Esophagus (tissue), 2 donors: ENCODE measurements around the gene SPO11. TPM values are rescaled to one million over a fixed set of nuclear protein-coding genes. Genes with fewer than 3 reads are reported as not detected.

Experiments used
- H3K27ac ChIP-seq, 2 donors: one replicate each; pipeline ENCODE4 v1.5.1; 2013; ENCODE audit warnings: low read depth in 2 of 2, mild to moderate bottlenecking in 2 of 2, inconsistent platforms in 1 of 2, low read length in 1 of 2, moderate library complexity in 1 of 2
- H3K27me3 ChIP-seq, 2 donors: one replicate each; pipeline ENCODE4 v1.6.1; 2013; ENCODE audit warnings: low read length in 2 of 2, control low read depth in 1 of 2, mild to moderate bottlenecking in 1 of 2; ENCODE audit not compliant: insufficient read depth in 2 of 2, control insufficient read depth in 1 of 2
- H3K36me3 ChIP-seq, 2 donors: one replicate each; pipeline ENCODE4 v1.6.1; 2013; ENCODE audit warnings: low read length in 1 of 2; ENCODE audit not compliant: control insufficient read depth in 2 of 2, insufficient read depth in 2 of 2
- H3K4me1 ChIP-seq, 2 donors: one replicate each; pipeline ENCODE4 v1.6.1; 2013; ENCODE audit warnings: low read length in 1 of 2; ENCODE audit not compliant: control insufficient read depth in 2 of 2, insufficient read depth in 2 of 2
- H3K4me3 ChIP-seq, 2 donors: one replicate each; pipeline ENCODE4 v1.5.1; 2013; ENCODE audit warnings: low read length in 2 of 2, mild to moderate bottlenecking in 2 of 2, low read depth in 1 of 2, moderate library complexity in 1 of 2
- H3K9me3 ChIP-seq, 2 donors: one replicate each; pipeline ENCODE4 v1.6.1; 2013; ENCODE audit warnings: mild to moderate bottlenecking in 2 of 2, low read depth in 1 of 2, low read length in 1 of 2, moderate library complexity in 1 of 2; ENCODE audit not compliant: control insufficient read depth in 2 of 2, insufficient read depth in 1 of 2
- WGBS, 2 donors: extraction: QIAGEN DNeasy Blood & Tissue Kit; methylation state at CpG; one replicate each; pipeline ENCODE4 v1.1.7; 2013; 5-methylcytosine and 5-hydroxymethylcytosine counted together
- polyA plus RNA-seq, 2 donors: library from polyadenylated mRNA; stranded (reverse); fragments of 200-250 nt; gene quantifications; one replicate each; pipeline ENCODE4 v1.2.3, GENCODE V29; 2013
- donor health status: healthy with polysubstance abuse.
- donor health status: Bipolar disorder and iron deficiency.

SPO11 gene
- polyA plus RNA-seq, 2 donors, result not detected

- Histone ChIP-seq H3K27me3 (no peaks in the 10 kb centered on the region), H3K4me3 (no peak overlapping the region), H3K4me1 (peaks cover 7% of the 10 kb centered on the region in 2 donors), H3K9me3 (no peaks in the 10 kb centered on the region), H3K36me3 (peaks cover 0 to 4% of the 10 kb centered on the region in 2 donors), H3K27ac (no peak overlapping the region)
- WGBS, 2 donors, result 92 to 96% methylated on average over 6 of the region's 6 CpGs
Measured at GRCh38 chr20:57385940-57386339, 56.3 kb downstream of the SPO11 start.

- Histone ChIP-seq H3K4me1 (peaks cover 7% of the 10 kb centered on the region in 2 donors), H3K4me3 (no peak overlapping the region), H3K9me3 (no peaks in the 10 kb centered on the region), H3K27ac (no peak overlapping the region), H3K27me3 (no peaks in the 10 kb centered on the region), H3K36me3 (peaks cover 0 to 4% of the 10 kb centered on the region in 2 donors)
- 93 to 96% methylated on average over 4 of the region's 4 CpGs for WGBS, 2 donors
Measured at GRCh38 chr20:57386762-57387161, 57.2 kb downstream of the SPO11 start.

- no peak overlapping the region for H3K27ac ChIP-seq
- 89 to 93% methylated on average over 8 of the region's 8 CpGs for WGBS, 2 donors
- H3K27me3 ChIP-seq, result no peaks in the 10 kb centered on the region
- H3K9me3 ChIP-seq, result no peaks in the 10 kb centered on the region
- peaks cover 0 to 4% of the 10 kb centered on the region in 2 donors for H3K36me3 ChIP-seq
- no peak overlapping the region for H3K4me3 ChIP-seq
- peaks cover 7 to 8% of the 10 kb centered on the region in 2 donors for H3K4me1 ChIP-seq
Measured at GRCh38 chr20:57387463-57387862, 57.9 kb downstream of the SPO11 start.

DNA sequence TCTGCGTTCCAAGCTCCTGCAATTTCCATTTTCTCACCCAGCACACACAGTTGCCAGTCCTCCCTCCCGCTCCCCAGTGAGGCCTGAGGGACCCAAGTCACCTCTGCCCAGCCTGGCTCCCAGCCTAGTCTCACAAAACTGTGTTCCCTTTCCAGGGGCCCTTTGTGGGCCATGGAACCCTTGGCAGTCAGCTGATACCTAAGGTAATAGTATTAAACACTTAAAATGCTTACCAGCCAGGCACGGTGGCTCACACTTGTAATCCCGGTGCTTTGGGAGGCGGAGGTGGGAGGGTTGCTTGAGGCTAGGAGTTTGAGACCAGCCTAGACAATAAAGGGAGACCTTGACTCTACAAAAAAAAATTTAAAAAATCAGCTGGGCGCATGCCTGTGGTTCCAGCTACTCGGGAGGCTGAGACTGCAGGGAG is 58.4 kb downstream of the SPO11 start:
- WGBS, 2 donors, result 73 to 79% methylated on average over 7 of the region's 7 CpGs
- H3K4me1 ChIP-seq, result peaks cover 7 to 11% of the 10 kb centered on the region in 2 donors
- no peak overlapping the region for H3K4me3 ChIP-seq
- no peaks in the 10 kb centered on the region for H3K9me3 ChIP-seq
- no peak overlapping the region for H3K27ac ChIP-seq
- peaks cover 2 to 4% of the 10 kb centered on the region in 2 donors for H3K36me3 ChIP-seq
- H3K27me3 ChIP-seq, result no peaks in the 10 kb centered on the region

DNA sequence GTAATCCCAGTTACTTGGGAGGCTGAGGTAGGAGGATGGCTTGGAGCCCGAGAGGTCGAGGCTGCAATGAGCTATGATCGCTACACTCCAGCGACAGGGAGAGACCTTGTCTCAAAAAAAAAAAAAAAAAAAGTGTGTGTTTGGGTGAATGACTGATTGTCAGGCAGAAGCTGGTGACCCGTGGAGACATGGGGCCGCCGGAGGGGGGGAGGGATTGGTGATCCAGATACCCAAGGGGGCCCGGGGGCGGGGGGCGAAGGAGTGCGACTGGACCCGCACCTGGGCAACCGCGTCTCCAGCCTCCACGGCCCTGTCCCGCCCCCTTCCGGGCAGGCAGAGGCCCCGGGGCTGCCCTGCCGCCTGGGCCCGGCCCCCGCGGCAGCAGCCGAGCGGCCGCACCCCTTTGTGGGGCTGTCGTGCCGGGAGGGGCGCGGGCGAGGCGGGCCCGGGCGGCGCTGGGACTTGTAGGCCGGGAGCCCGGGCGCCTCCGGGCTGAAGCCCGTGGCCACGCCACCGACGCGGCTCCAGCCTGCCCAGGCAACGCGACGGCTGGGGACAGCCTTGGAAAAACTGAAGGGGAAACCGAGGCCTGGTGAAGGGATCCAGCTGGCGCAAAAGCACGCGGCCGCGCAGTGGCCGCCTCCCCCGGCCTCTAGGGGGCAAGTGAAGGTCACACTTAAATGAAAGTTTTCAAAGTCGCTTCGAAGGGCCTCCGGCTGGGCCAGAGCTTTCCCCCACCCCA is 59.5 kb downstream of the SPO11 start:
- Histone ChIP-seq H3K36me3 (peaks cover 6% of the 10 kb centered on the region in 2 donors), H3K27me3 (no peaks in the 10 kb centered on the region), H3K4me3 (peak overlapping the region; percentile 28 to 35), H3K27ac (peak overlapping the region; percentile 68 to 79), H3K4me1 (peaks cover 7 to 21% of the 10 kb centered on the region in 2 donors), H3K9me3 (no peaks in the 10 kb centered on the region)
- WGBS, 2 donors, result 5 to 6% methylated on average over 39 to 57 of the region's 57 CpGs

- Histone ChIP-seq H3K27me3 (no peaks in the 10 kb centered on the region), H3K9me3 (no peaks in the 10 kb centered on the region), H3K27ac (peak overlapping the region; percentile 68 to 79), H3K4me1 (peaks cover 7 to 21% of the 10 kb centered on the region in 2 donors), H3K36me3 (peaks cover 3 to 6% of the 10 kb centered on the region in 2 donors), H3K4me3 (peak overlapping the region; percentile 28 to 35)
- WGBS, 2 donors, result 38 to 42% methylated on average over 46 to 52 of the region's 52 CpGs
Measured at GRCh38 chr20:57389695-57390603, 60.3 kb downstream of the SPO11 start.

DNA sequence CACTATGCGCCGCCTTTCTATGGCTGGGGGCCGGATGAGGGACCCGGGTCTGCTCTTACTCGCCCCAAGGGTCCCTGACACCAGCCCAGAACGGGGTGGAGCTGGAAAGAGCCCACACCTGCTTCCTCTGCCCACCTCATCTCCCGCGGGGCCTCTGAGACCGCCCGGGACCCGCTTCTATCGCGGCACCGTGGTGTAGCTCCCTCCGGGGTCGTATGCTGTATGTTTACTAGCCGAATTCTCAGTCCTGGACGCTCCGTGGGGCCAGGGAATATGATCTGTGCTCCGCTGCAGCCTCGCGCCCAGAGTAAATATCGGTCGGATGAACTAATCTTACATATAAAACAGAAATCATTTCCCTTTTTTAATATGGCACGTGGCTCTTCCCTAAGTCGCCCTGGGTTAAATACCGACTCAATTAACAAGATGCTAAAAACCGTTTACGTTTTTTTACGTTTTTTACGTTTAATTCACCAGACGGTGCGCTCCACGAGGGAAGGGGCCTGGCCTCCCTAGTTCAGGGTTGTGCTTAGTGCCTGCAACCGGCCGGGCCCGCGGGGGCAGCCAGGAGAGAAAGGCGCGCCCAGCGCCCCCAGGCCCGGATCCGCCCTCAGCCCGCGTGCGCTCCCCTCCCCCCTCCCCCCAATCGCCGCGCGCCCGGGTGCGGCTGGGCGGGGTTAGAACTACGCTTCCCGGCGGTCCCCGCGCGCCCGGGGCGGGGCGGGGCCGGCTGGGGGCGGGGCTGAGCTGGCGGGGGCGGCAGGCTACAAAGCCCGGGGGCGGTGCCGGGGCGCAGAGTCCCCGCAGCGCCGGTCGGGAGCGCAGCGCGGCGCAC is 61.2 kb downstream of the SPO11 start, which contains the start of gene RBM38:
Gene RBM38 (plus strand): TSS at position 793 of the 835 bp plus-strand sequence. CDS start 186 bp downstream, outside the sequence.
- 21 to 24% methylated on average over 71 to 78 of the region's 78 CpGs for WGBS, 2 donors
- H3K36me3 ChIP-seq, result peaks cover 5 to 6% of the 10 kb centered on the region in 2 donors
- H3K27ac ChIP-seq, result peak within 1 kb of the TSS; percentile 80 to 85
- no peaks in the 10 kb centered on the region for H3K9me3 ChIP-seq
- H3K4me3 ChIP-seq, result peak within 1 kb of the TSS; percentile 64 to 80
- peaks cover 5 to 21% of the 10 kb centered on the region in 2 donors for H3K4me1 ChIP-seq
- no peaks in the 10 kb centered on the region for H3K27me3 ChIP-seq

DNA sequence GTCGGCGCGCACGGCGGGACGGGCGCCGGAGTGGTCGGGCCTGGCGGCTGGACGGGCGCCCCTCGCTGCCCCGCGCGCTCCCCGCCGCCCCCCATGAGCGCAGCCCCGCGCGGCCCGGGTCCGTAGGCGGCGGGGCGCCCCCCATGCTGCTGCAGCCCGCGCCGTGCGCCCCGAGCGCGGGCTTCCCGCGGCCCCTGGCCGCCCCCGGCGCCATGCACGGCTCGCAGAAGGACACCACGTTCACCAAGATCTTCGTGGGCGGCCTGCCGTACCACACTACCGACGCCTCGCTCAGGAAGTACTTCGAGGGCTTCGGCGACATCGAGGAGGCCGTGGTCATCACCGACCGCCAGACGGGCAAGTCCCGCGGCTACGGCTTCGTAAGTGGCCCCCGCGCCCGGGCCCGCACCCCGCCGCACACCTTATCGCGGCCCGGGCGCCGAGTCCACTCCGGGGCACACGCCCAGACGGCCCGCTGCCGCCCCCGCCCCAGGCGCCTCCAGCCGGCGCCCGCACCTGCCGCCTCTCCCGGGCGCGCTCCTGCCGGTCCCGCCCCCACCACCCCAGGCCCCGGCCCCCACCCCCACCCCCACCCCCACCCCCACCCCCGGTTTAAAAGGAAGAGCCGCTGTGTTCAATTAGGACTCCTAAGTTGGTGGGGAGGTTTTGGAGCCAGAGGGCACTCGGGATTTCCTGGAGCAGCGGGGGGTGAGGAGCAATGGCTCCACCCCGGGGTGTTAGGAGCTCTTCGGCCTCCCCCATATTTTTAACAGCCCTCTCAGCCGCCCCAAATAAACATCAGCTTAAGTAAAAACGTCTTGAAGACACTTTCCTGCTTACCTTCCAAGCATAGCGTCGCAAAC is 62.1 kb downstream of the SPO11 start:
- Histone ChIP-seq H3K27me3 (no peaks in the 10 kb centered on the region), H3K9me3 (no peaks in the 10 kb centered on the region), H3K4me3 (peak overlapping the region; percentile 64 to 80), H3K27ac (peak overlapping the region; percentile 80 to 85), H3K4me1 (peaks cover 5 to 23% of the 10 kb centered on the region in 2 donors), H3K36me3 (peaks cover 6 to 9% of the 10 kb centered on the region in 2 donors)
- WGBS, 2 donors, result 1 to 2% methylated on average over 50 to 96 of the region's 98 CpGs
